Ovary (tissue), 9 donors: Measurements from ENCODE around the gene GNG12. TPM values are rescaled to one million over a fixed set of nuclear protein-coding genes. Genes with fewer than 3 reads are reported as not detected.

Experiments
- DNase-seq, 5 donors: peaks; one replicate each; pipeline ENCODE4 v3.0.0-alpha.2; 2019 to 2020
- H3K27ac ChIP-seq, 2 donors: fragments of 200-600 bp; one replicate each; pipeline versions ENCODE4 v1.5.1 to v1.8.0; 2019 to 2022
- H3K27me3 ChIP-seq: fragments of 200-600 bp; one replicate; pipeline ENCODE4 v1.8.0; 2022
- H3K36me3 ChIP-seq: fragments of 200-600 bp; sonication (generic); one replicate; pipeline ENCODE4 v1.5.1; 2019
- H3K4me1 ChIP-seq: one replicate; pipeline ENCODE4 v1.8.1; 2013; ENCODE audit warnings: mild to moderate bottlenecking, moderate library complexity; ENCODE audit not compliant: insufficient read depth
- H3K4me3 ChIP-seq: fragments of 200-600 bp; sonication (generic); one replicate; pipeline ENCODE4 v1.5.1; 2017
- H3K9me3 ChIP-seq, 2 donors: fragments of 200-600 bp in 1 of 2; sonication (generic) in 1 of 2; one replicate each; pipeline versions ENCODE4 v1.5.1 to v1.8.1; 2013 to 2019; ENCODE audit warnings: mild to moderate bottlenecking in 1 of 2, moderate library complexity in 1 of 2
- EP300 ChIP-seq: sonication (generic); formaldehyde crosslinking; IDR thresholded peaks from one replicate; pipeline ENCODE4 v1.6.1; 2017; ENCODE audit warnings: antibody characterized with exemption
- POLR2A ChIP-seq: fragments of 450-650 bp; IDR thresholded peaks from one replicate; pipeline ENCODE4 v1.6.1; 2017; ENCODE audit warnings: antibody characterized with exemption, mild to moderate bottlenecking, moderate library complexity
- WGBS, 3 donors: extraction: QIAGEN DNeasy Blood & Tissue Kit in 1 of 3; methylation state at CpG; one replicate each; pipeline versions ENCODE4 v1.1.5 to v1.1.7; 2013 to 2017; 5-methylcytosine and 5-hydroxymethylcytosine counted together
- intact Hi-C, 4 donors: fragments of 100-400 bp; cut with DNase I; formaldehyde crosslinking; loops; one replicate each; pipeline versions ENCODE4 v1.11.0 to v1.15.1; 2022 to 2023
- polyA plus RNA-seq, 2 donors: library from polyadenylated mRNA; stranded (reverse); fragments of 200-250 nt in 1 of 2; fragments of 350-450 nt in 1 of 2; fragmentation: Illumina TruSeq in 1 of 2; extraction: RNeasy Lipid Tissue Mini Kit (QIAGEN cat#74804) in 1 of 2; gene quantifications; one replicate each; pipeline ENCODE4 v1.2.3, GENCODE V29; 2013 to 2014
- total RNA-seq, 7 donors: library from RNA; depleted of rRNA in 2 of 7; stranded (reverse); fragments of >200 nt in 2 of 7; fragmentation: NEBNext Ultra II Directional in 3 of 7; extraction: Animal tissue kit (Norgen Biotek cat#: 25700) in 3 of 7; gene quantifications; one replicate each; pipeline versions ENCODE4 v1.1.0 to v1.2.4, GENCODE V29; 2016 to 2023
- TF ChIP-seq, protein P1 (sequence below), 3 donors: fragments of 450-650 bp in 2 of 3; fragments of 200-600 bp in 1 of 3; IDR thresholded peaks; one replicate each; pipeline versions ENCODE4 v1.5.1 to v1.8.0; 2016 to 2022; ENCODE audit warnings: antibody characterized with exemption in 3 of 3, mild to moderate bottlenecking in 1 of 3
- donor health status: DM: no; HTN: no; CAD: no; lungs with moderate emphysema.
- donor health status: DM: no; HTN: no; CAD: no.
- donor health status: Bipolar disorder and iron deficiency.
- donor health status: DM: yes; HTN: yes; CAD: no.
- donor health status: DM: no; HTN: no; CAD: no.
- donor health status: DM: yes; HTN: yes; CAD: no.

Gene GNG12
- total and polyA plus RNA-seq, 9 donors, result 41.0 to 121 (median 68.0) TPM

DNA sequence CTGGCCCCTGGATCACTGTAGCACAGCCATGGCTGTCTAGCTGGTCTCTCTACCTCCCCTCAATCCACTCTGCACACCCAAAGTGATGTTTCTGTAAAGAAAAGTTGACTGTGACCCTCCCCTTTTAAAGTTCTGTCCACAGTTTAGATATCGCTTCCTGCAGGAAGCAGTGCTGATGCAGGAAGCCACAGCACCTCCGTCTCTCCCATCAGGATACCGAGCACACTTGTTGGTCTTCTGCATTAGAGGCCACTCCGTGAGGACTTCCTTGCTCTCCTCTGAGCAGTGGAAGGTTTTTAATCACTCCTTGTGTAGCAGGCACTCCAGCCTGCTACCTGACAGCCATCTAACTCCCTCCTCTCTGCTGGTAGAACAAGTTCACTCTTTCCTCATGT lies 78.7 kb downstream of the GNG12 start:
- no peaks in the 10 kb centered on the region for H3K36me3 ChIP-seq
- H3K4me1 ChIP-seq, result peaks cover 9% of the 10 kb centered on the region
- no peak overlapping the region for H3K27ac ChIP-seq
- H3K4me3 ChIP-seq, result no peak overlapping the region
- DNase-seq, result no peak
- H3K27me3 ChIP-seq, result no peaks in the 10 kb centered on the region
- TF ChIP-seq, protein P1, sequence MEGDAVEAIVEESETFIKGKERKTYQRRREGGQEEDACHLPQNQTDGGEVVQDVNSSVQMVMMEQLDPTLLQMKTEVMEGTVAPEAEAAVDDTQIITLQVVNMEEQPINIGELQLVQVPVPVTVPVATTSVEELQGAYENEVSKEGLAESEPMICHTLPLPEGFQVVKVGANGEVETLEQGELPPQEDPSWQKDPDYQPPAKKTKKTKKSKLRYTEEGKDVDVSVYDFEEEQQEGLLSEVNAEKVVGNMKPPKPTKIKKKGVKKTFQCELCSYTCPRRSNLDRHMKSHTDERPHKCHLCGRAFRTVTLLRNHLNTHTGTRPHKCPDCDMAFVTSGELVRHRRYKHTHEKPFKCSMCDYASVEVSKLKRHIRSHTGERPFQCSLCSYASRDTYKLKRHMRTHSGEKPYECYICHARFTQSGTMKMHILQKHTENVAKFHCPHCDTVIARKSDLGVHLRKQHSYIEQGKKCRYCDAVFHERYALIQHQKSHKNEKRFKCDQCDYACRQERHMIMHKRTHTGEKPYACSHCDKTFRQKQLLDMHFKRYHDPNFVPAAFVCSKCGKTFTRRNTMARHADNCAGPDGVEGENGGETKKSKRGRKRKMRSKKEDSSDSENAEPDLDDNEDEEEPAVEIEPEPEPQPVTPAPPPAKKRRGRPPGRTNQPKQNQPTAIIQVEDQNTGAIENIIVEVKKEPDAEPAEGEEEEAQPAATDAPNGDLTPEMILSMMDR (IDR thresholded peaks at IDR 0.05), result no peak
- TF ChIP-seq EP300, result no peak
- no peak for TF ChIP-seq POLR2A
- no peaks in the 10 kb centered on the region for H3K9me3 ChIP-seq
- WGBS, 3 donors, result 88 to 95% (median 90%) methylated on average over 4 of the region's 4 CpGs
- intact Hi-C loops, result loop anchor here in 1 of 4 donors (5.0 to 10.0 kb wide), 2 partner anchors 67 to 190 kb away; partner anchors contain the start of gene GADD45A

DNA sequence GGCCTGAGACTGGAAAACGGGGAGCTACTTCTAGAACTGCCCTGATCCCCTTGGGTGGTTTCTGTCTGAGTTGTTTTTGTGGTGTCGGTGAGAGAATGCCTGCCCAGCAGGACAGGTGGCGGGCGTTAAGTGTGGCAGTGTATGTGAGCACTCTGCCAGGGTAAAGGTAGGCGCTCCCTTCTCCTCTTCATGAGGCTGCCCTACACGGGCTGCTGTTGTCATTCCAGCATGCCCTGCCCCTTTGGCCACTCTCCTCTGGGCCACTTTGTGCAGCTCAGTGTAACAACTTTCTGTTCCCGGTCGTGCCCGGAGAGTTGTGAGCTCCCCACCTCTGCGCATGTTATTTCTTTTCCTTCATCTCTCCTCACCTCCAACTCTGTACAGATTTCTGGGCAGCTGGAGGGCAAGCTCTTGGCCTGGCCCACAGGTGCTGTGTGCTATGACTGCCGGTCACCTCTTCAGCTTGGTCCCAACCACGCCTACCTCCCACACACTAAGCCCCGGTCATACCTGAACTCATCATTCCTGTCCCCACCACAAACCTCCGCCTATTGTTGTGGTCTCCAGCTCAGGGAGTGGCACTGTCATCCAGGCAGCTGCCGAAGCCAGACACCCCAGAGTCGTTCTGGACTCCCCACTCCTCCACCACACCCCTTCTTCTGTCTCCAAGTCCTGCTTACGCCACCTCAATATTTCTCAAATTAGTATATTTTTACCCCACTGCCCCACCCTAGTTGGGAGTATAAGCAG lies 79.3 kb downstream of the GNG12 start:
- H3K4me1 ChIP-seq, result peaks cover 11% of the 10 kb centered on the region
- H3K4me3 ChIP-seq, result no peak overlapping the region

DNA sequence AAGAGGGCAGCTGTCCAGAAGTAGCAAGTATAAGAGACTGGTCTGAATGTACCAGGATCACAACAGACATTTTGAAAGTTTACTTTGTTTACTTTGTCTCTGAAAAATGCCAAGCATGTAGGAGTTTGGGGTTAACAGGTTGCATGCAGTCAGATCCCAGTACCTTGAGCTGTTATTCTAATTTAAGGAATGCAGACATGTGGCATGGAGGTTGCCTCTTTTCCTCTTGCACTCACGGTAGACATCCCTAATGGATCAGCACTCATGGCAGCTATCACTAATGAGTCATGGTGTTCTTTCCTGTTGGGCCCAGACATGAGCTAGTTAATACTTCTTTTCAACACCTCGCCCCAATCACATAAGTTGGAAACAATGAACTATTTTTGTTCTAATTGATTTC lies 81.0 kb downstream of the GNG12 start:
- H3K4me1 ChIP-seq, result peaks cover 17% of the 10 kb centered on the region
- no peak for DNase-seq
- no peak overlapping the region for H3K4me3 ChIP-seq
- 70 to 79% (median 79%) methylated on average over 2 of the region's 2 CpGs for WGBS, 3 donors
- TF ChIP-seq POLR2A (no peak), EP300 (no peak)
- TF ChIP-seq, protein P1 (IDR thresholded peaks at IDR 0.05), result no peak
- H3K27ac ChIP-seq, result no peak overlapping the region
- H3K27me3 ChIP-seq, result no peaks in the 10 kb centered on the region
- H3K36me3 ChIP-seq, result no peaks in the 10 kb centered on the region
- no peaks in the 10 kb centered on the region for H3K9me3 ChIP-seq
- intact Hi-C loops, result loop anchor here in 1 of 4 donors (5.0 to 10.0 kb wide), 2 partner anchors 65 to 188 kb away; partner anchors contain the start of gene GADD45A

More for the DNA sequence above, 79.3 kb downstream of the GNG12 start:
- H3K27me3 ChIP-seq, result no peaks in the 10 kb centered on the region
- TF ChIP-seq POLR2A (no peak), EP300 (no peak)
- TF ChIP-seq, protein P1 (IDR thresholded peaks at IDR 0.05), result no peak
- DNase-seq, result no peak
- no peak overlapping the region for H3K27ac ChIP-seq
- intact Hi-C loops, result loop anchor here in 1 of 4 donors (5.0 to 10.0 kb wide), 2 partner anchors 67 to 189 kb away; partner anchors contain the start of gene GADD45A
- H3K9me3 ChIP-seq, result no peaks in the 10 kb centered on the region
- no peaks in the 10 kb centered on the region for H3K36me3 ChIP-seq
- WGBS, 3 donors, result 90 to 92% (median 91%) methylated on average over 17 of the region's 17 CpGs

GRCh38 chr1:67750691-67751054 lies 82.6 kb downstream of the GNG12 start:
- no peak for TF ChIP-seq POLR2A
- TF ChIP-seq EP300, result no peak
- TF ChIP-seq, protein P1 (IDR thresholded peaks at IDR 0.05), result no peak
- H3K9me3 ChIP-seq, result no peaks in the 10 kb centered on the region
- peak overlapping the region in 1 of 2 donors; percentile 54 for H3K27ac ChIP-seq
- no peak for DNase-seq
- WGBS, 3 donors, result 43 to 65% (median 61%) methylated on average over 1 of the region's 1 CpG
- no peaks in the 10 kb centered on the region for H3K27me3 ChIP-seq
- H3K36me3 ChIP-seq, result no peaks in the 10 kb centered on the region
- intact Hi-C loops, result loop anchor here in 1 of 4 donors (5.0 to 10.0 kb wide), 2 partner anchors 63 to 186 kb away; partner anchors contain the start of gene GADD45A
- peaks cover 17% of the 10 kb centered on the region for H3K4me1 ChIP-seq
- H3K4me3 ChIP-seq, result no peak overlapping the region
